HepG2 (cell line): ENCODE measurements around the gene ATF1. TPM values are rescaled to one million over a fixed set of nuclear protein-coding genes. Genes with fewer than 3 reads are reported as not detected.

Experiments used
- EP300 ChIP-seq, 3 experiments: sonication (generic) in 1 of 3; formaldehyde crosslinking in 1 of 3; IDR thresholded peaks; 2 replicates each; pipeline versions ENCODE4 v1.5.1 to v1.6.1; 2011 to 2020; ENCODE audit warnings: low read depth in 2 of 3, low read length in 2 of 3, borderline replicate concordance in 1 of 3, improper control_type of control experiment in 1 of 3, mild to moderate bottlenecking in 1 of 3, missing genetic modification reagents in 1 of 3, moderate library complexity in 1 of 3
- ESRRA ChIP-seq: sonication (generic); formaldehyde crosslinking; IDR thresholded peaks from 2 replicates; pipeline ENCODE4 v1.5.1; 2020; ENCODE audit warnings: mild to moderate bottlenecking, low read depth, missing genetic modification reagents
- GZF1 ChIP-seq: sonication (generic); formaldehyde crosslinking; IDR thresholded peaks from 2 replicates; pipeline ENCODE4 v1.5.1; 2020; ENCODE audit warnings: mild to moderate bottlenecking, missing genetic modification reagents
- HDAC1 ChIP-seq: sonication (generic); formaldehyde crosslinking; IDR thresholded peaks from 2 replicates; pipeline ENCODE4 v1.5.1; 2020; ENCODE audit warnings: mild to moderate bottlenecking, missing genetic modification reagents
- JUN ChIP-seq: sonication (generic); formaldehyde crosslinking; IDR thresholded peaks from 2 replicates; pipeline ENCODE4 v1.4.0; 2020; ENCODE audit warnings: mild to moderate bottlenecking, missing genetic modification reagents
- KDM3A ChIP-seq: IDR thresholded peaks from 2 replicates; pipeline ENCODE4 v1.6.1; 2018; ENCODE audit warnings: low read depth, missing compliant biosample characterization
- MIXL1 ChIP-seq: IDR thresholded peaks from 2 replicates; pipeline ENCODE4 v1.6.1; 2016
- MTF2 ChIP-seq: sonication (generic); formaldehyde crosslinking; IDR thresholded peaks from 2 replicates; pipeline ENCODE4 v1.5.0; 2020; ENCODE audit warnings: missing genetic modification reagents, borderline replicate concordance
- PHF20 ChIP-seq: sonication (generic); formaldehyde crosslinking; IDR thresholded peaks from 2 replicates; pipeline ENCODE4 v1.5.0; 2020; ENCODE audit warnings: mild to moderate bottlenecking, missing genetic modification reagents
- RXRB ChIP-seq: IDR thresholded peaks from 2 replicates; pipeline ENCODE4 v1.6.1; 2016; ENCODE audit warnings: borderline replicate concordance, missing genetic modification reagents, missing compliant biosample characterization
- SOX6 ChIP-seq, 2 experiments: fragments of 450-650 bp in 1 of 2; sonication (generic) in 1 of 2; formaldehyde crosslinking in 1 of 2; IDR thresholded peaks; 2 replicates each; pipeline versions ENCODE4 v1.4.0 to v1.6.1; 2017 to 2020; ENCODE audit warnings: antibody characterized with exemption in 1 of 2, mild to moderate bottlenecking in 1 of 2, missing genetic modification reagents in 1 of 2
- ZBTB7A ChIP-seq: sonication (generic); formaldehyde crosslinking; IDR thresholded peaks from 2 replicates; pipeline ENCODE4 v1.8.0; 2022; ENCODE audit warnings: mild to moderate bottlenecking, missing genetic modification reagents
- ZIK1 ChIP-seq: sonication (generic); formaldehyde crosslinking; IDR thresholded peaks from 2 replicates; pipeline ENCODE4 v1.5.0; 2020; ENCODE audit warnings: mild to moderate bottlenecking, low read depth, missing genetic modification reagents, borderline replicate concordance
- ZNF644 ChIP-seq: IDR thresholded peaks from 2 replicates; pipeline ENCODE4 v1.6.1; 2016; ENCODE audit warnings: low read depth
- ZNF737 ChIP-seq: sonication (generic); formaldehyde crosslinking; IDR thresholded peaks from 2 replicates; pipeline ENCODE4 v1.5.0; 2020; ENCODE audit warnings: missing genetic modification reagents, mild to moderate bottlenecking, borderline replicate concordance
- polyA plus RNA-seq, 8 experiments: library from polyadenylated mRNA; depleted of rRNA in 3 of 8; stranded (reverse) in 7 of 8; unstranded in 1 of 8; fragments of >200 nt; fragmentation: Illumina TruSeq in 4 of 8; extraction: Trizol in 4 of 8; gene quantifications; 2 replicates each; pipeline versions ENCODE4 v1.2.1 to v1.2.3, GENCODE V29; 2011 to 2016; ENCODE audit warnings: low read depth in 4 of 8, missing spikeins in 1 of 8, mixed read lengths in 1 of 8; ENCODE audit not compliant: insufficient read depth in 1 of 8
- total RNA-seq, 5 experiments: library from RNA; depleted of rRNA; stranded (reverse); fragments of >200 nt; fragmentation: Illumina TruSeq; extraction: Trizol; gene quantifications; 2 replicates each; pipeline ENCODE4 v1.2.3, GENCODE V29; 2016; ENCODE audit warnings: low read depth in 1 of 5
- TF ChIP-seq, protein P1 (sequence below), 2 experiments: IDR thresholded peaks; 2 replicates each; pipeline ENCODE4 v1.6.1; 2011 to 2012; ENCODE audit warnings: low read length in 2 of 2, borderline replicate concordance in 1 of 2, low read depth in 1 of 2, mild to moderate bottlenecking in 1 of 2, moderate library complexity in 1 of 2
- TF ChIP-seq, protein P2 (sequence below): sonication (generic); formaldehyde crosslinking; IDR thresholded peaks from 2 replicates; pipeline ENCODE4 v1.4.0; 2020; ENCODE audit warnings: missing genetic modification reagents, borderline replicate concordance

The ATF1 gene
- total and polyA plus RNA-seq, 2 of the 13 experiments (the other 11 are each of a cell fraction or from before 2014, with no cell fraction given), result 29.3 to 52.0 TPM

DNA sequence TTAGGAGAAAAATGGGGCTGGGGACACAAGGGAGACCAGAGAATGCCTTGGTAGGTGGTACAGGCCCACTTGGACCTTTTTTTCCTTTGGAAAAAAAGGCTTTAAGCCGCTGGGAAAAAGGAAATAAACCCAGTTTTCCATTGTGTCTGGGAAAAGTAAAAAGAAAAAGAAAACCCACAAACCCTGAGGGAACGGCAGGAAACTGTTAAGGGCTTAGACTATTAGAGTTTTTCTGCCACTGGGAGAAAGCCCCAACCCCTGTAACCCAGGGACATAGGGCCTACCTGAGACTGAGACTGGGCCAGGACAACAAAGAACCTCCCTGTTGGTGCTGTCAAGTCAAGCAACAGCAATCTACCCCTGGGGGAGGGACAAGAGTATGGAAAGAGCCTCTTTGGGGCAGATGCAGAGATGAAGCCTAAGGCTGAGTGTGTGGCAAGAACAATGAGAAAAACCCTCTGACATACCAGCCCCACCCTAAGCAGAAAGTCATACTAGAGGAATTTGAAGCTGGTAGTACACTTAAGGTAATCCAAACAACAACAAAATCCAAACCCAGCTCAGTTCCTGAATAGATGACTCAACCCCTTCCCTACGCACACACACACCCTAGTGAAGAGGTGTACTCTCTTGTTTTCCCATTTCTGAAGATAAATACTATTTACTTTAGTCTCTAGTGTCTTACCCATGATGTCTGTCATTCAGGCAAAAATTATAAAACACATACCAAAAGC is 22.8 kb downstream of the ATF1 start (continued):
- TF ChIP-seq, protein P1, sequence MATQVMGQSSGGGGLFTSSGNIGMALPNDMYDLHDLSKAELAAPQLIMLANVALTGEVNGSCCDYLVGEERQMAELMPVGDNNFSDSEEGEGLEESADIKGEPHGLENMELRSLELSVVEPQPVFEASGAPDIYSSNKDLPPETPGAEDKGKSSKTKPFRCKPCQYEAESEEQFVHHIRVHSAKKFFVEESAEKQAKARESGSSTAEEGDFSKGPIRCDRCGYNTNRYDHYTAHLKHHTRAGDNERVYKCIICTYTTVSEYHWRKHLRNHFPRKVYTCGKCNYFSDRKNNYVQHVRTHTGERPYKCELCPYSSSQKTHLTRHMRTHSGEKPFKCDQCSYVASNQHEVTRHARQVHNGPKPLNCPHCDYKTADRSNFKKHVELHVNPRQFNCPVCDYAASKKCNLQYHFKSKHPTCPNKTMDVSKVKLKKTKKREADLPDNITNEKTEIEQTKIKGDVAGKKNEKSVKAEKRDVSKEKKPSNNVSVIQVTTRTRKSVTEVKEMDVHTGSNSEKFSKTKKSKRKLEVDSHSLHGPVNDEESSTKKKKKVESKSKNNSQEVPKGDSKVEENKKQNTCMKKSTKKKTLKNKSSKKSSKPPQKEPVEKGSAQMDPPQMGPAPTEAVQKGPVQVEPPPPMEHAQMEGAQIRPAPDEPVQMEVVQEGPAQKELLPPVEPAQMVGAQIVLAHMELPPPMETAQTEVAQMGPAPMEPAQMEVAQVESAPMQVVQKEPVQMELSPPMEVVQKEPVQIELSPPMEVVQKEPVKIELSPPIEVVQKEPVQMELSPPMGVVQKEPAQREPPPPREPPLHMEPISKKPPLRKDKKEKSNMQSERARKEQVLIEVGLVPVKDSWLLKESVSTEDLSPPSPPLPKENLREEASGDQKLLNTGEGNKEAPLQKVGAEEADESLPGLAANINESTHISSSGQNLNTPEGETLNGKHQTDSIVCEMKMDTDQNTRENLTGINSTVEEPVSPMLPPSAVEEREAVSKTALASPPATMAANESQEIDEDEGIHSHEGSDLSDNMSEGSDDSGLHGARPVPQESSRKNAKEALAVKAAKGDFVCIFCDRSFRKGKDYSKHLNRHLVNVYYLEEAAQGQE (IDR thresholded peaks at IDR 0.05; ENCODE audit: borderline replicate concordance in 1 of 2, low read depth in 1 of 2, low read length in 2 of 2), result no peak
- TF ChIP-seq RXRB (CRISPR knock-in tag) (peak; percentile 59; the same call in 1 of the 2 replicates), ZNF644 (CRISPR knock-in tag) (no peak), GZF1 (CRISPR knock-in tag) (no peak), HDAC1 (CRISPR knock-in tag) (no peak), SOX6 (IDR thresholded peaks at IDR 0.05) (no peak), SOX6 (CRISPR knock-in tag; IDR thresholded peaks at IDR 0.05) (peak; percentile 64; the same call in 1 of the 2 replicates), KDM3A (CRISPR knock-in tag) (no peak), MTF2 (CRISPR knock-in tag) (no peak), MIXL1 (CRISPR knock-in tag) (no peak), EP300 (IDR thresholded peaks at IDR 0.05; ENCODE audit: low read depth in 2 of 2, low read length in 2 of 2) (peak in 1 of 2 experiments; percentile 63; a peak in 1 of 4 replicates), EP300 (CRISPR knock-in tag; IDR thresholded peaks at IDR 0.05; ENCODE audit: borderline replicate concordance) (peak; percentile 67), ESRRA (CRISPR knock-in tag) (no peak), JUN (CRISPR knock-in tag) (no peak), PHF20 (no peak), ZIK1 (CRISPR knock-in tag) (no peak), ZBTB7A (no peak), ZNF737 (CRISPR knock-in tag) (no peak)
- TF ChIP-seq, protein P2, sequence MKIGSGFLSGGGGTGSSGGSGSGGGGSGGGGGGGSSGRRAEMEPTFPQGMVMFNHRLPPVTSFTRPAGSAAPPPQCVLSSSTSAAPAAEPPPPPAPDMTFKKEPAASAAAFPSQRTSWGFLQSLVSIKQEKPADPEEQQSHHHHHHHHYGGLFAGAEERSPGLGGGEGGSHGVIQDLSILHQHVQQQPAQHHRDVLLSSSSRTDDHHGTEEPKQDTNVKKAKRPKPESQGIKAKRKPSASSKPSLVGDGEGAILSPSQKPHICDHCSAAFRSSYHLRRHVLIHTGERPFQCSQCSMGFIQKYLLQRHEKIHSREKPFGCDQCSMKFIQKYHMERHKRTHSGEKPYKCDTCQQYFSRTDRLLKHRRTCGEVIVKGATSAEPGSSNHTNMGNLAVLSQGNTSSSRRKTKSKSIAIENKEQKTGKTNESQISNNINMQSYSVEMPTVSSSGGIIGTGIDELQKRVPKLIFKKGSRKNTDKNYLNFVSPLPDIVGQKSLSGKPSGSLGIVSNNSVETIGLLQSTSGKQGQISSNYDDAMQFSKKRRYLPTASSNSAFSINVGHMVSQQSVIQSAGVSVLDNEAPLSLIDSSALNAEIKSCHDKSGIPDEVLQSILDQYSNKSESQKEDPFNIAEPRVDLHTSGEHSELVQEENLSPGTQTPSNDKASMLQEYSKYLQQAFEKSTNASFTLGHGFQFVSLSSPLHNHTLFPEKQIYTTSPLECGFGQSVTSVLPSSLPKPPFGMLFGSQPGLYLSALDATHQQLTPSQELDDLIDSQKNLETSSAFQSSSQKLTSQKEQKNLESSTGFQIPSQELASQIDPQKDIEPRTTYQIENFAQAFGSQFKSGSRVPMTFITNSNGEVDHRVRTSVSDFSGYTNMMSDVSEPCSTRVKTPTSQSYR (CRISPR knock-in tag), result no peak
